Activated naive CD8-positive, alpha-beta T cell treated with anti-CD3 and anti-CD28 coated beads, Interleukin-2, amount 10 ng/mL, durations not matched to agents 7 days and 5 days (primary cell): Measurements from ENCODE around the gene ATP5F1E. TPM values are rescaled to one million over a fixed set of nuclear protein-coding genes. Genes with fewer than 3 reads are reported as not detected.

Experiments used
- ATAC-seq: fragments of 150-1000 bp; cut with Tn5 transposase; one replicate; pipeline ENCODE4 v1.10.0; 2021; ENCODE audit warnings: low read depth, moderate library complexity
- POLR2A ChIA-PET: fragments of 350-600 bp; sonication (Branson Sonifier 250); formaldehyde crosslinking; loops from one replicate; lab custom pipeline; 2021; ENCODE audit warnings: antibody characterized with exemption; lab: Charles Lee
- DNase-seq: peaks from one replicate; pipeline ENCODE4 v3.0.0; 2021
- H3K27ac Mint-ChIP-seq: one replicate; pipeline ENCODE4 v1.8.0; 2022; ENCODE audit warnings: mild to moderate bottlenecking, mixed read lengths
- H3K27me3 Mint-ChIP-seq: one replicate; pipeline ENCODE4 v1.8.0; 2022; ENCODE audit warnings: mild to moderate bottlenecking, moderate library complexity, mixed read lengths
- H3K36me3 Mint-ChIP-seq: one replicate; pipeline ENCODE4 v1.8.0; 2021; ENCODE audit warnings: mild to moderate bottlenecking, mixed read lengths
- H3K4me1 Mint-ChIP-seq: one replicate; pipeline ENCODE4 v1.8.0; 2021; ENCODE audit warnings: mixed read lengths
- H3K4me3 Mint-ChIP-seq: one replicate; pipeline ENCODE4 v1.8.0; 2022; ENCODE audit warnings: mild to moderate bottlenecking, moderate library complexity, mixed read lengths
- H3K9me3 Mint-ChIP-seq: one replicate; pipeline ENCODE4 v1.8.0; 2021; ENCODE audit warnings: mixed read lengths
- total RNA-seq, 2 experiments: library from RNA; stranded (reverse); gene quantifications; one replicate each; pipeline ENCODE4 v1.2.3, GENCODE V29; 2021

Gene ATP5F1E
- total RNA-seq, 2 experiments from 2014 or later, result 81.1 to 87.3 TPM

DNA sequence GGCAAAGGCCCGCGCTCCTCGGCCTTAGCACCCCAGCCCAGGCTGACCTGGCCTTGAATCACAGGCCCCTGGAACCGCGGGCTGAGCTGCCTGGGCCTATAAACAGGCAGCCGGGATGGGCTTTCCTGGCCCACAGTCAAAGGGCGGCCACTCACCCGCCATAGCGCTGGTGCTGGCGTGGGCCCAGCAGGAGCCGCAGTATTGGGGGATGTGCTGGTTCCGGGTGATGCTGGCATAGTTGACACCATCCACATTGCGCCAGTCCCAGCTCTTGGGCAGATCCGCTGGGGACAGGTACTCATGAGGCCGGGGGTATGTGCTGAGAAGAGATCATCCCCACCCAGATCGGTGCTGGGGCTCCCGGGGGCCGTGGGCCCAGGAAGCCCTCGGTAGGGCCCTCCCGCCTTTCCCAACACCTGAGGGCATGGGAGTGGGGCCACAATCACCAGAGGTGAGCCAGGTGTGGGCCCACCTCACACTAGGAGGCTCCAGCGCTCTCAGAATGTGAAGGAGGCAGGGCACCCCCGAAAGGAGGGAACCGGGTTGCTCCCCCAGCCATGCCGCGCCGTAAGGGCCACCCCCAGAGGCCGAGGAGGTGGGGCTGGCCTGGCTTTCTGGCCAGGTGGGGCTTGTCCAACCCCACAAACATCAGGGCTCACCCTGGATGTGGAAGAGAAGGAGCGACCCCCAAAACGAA, 25.8 kb downstream of the ATP5F1E start:
- Mint-ChIP-seq H3K27me3 (no peaks in the 10 kb centered on the region), H3K9me3 (no peaks in the 10 kb centered on the region), H3K27ac (peak overlapping the region; percentile 68), H3K4me1 (peaks cover 41% of the 10 kb centered on the region), H3K4me3 (peak overlapping the region; percentile 89), H3K36me3 (peaks cover 6% of the 10 kb centered on the region)
- DNase-seq, result no peak
- ATAC-seq, result peak; percentile 16
- POLR2A ChIA-PET, result interaction anchor here (1.4 to 2.5 kb wide), 2 partner anchors 26 to 117 kb away, joined by 4 to 14 read pairs; partner anchors contain the start of gene ATP5F1E

DNA sequence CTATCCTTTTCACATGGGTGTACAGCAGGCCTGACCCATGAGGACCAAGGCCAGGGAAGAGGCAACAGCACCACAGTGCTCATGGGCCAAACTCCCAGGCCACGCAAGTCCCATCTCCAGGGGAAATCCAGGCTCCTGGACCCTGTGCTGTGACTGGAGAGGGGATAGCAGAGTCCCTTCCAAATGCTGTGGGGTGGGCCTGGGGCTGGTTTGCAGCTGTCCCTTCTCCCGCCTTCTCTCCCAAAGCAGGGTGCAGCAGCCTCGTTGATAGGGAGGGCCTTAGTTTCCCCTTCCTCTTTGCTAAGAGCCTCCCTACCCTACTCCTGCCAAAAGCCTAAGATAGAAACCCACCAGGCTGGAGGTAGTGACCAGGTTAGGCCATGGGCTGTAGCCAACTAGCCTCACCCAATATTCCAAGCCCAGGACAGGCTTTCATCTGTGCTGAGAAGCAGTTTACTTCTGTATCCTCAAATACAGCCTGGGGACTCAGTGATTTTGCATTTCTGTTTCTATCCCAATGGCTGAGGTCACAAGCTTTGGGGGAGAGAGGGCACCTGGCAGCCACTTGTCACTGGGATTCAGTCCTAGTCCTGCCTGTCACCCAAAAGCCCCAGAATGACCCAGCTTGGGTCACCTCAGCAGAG, 26.5 kb downstream of the ATP5F1E start:
- ATAC-seq, result no peak

DNA sequence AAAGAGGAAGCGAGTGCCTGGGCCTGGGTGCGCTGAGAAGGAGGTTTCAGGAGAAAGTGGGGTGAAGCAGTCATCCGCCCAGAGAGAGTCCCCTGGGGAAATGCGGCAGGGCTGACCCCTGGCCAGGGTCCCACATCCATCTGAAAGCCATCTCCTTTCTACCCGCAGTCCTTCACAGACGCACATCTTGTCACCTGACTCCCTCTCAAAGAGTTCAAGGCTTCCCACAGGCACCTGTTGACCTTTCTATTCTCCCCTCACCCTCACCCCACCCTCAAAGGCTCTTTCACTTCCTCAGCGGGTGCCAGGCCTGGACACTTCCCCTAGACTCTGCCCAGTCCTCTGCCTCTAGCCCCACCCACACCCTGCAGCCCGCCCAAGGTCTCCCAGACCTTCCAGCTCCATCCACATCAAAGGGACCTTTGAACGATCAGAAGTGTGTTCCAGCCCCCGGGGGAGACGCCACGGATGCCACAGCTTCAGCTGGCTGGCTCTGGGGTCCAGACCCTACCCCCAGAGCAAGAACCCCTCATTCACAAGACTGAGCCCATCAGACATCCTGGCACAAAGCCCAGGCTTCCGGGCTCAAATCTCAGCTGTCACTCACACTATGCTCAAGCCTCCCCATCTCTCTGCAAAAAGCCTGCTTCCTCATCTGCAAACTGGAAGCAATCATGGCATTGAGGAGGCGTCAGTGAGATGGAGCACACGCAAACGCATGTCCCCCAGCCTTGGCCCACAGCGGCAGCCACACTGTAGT, 27.2 kb downstream of the ATP5F1E start:
- ATAC-seq (peak; percentile 66), DNase-seq (peak; percentile 56)
- H3K27me3 Mint-ChIP-seq, result no peaks in the 10 kb centered on the region

More for the DNA sequence above, 26.5 kb downstream of the ATP5F1E start:
- POLR2A ChIA-PET, result interaction anchor here (0.8 to 2.5 kb wide), 5 partner anchors 18 to 117 kb away, joined by 3 to 14 read pairs (median 4); partner anchors contain the start of gene ATP5F1E
- Mint-ChIP-seq H3K36me3 (peaks cover 6% of the 10 kb centered on the region), H3K9me3 (no peaks in the 10 kb centered on the region), H3K4me1 (peaks cover 34% of the 10 kb centered on the region), H3K27ac (peak overlapping the region; percentile 95), H3K4me3 (peak overlapping the region; percentile 89), H3K27me3 (no peaks in the 10 kb centered on the region)
- DNase-seq, result no peak

DNA sequence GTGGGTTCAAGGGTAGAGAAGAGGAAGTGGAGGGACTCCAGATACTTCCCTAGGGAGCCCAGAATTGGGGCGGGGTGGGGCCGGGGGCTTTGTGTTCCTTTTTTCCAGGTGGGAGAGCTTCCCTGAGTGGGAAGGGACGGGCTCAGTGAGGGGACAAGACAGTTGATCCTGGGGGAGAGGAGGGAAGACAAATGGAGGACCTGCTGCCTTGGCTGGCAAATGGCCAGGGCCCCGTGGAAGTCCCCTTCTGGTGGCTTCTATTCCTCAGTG, 27.7 kb downstream of the ATP5F1E start:
- Mint-ChIP-seq H3K9me3 (no peaks in the 10 kb centered on the region), H3K27ac (peak overlapping the region; percentile 95), H3K4me3 (peak overlapping the region; percentile 89), H3K36me3 (peaks cover 6% of the 10 kb centered on the region), H3K27me3 (no peaks in the 10 kb centered on the region), H3K4me1 (peaks cover 29% of the 10 kb centered on the region)
- ATAC-seq, result no peak
- POLR2A ChIA-PET, result interaction anchor here (1.1 to 2.5 kb wide), 3 partner anchors 23 to 113 kb away, joined by 3 to 14 read pairs (median 6); partner anchors contain the start of gene ATP5F1E
- no peak for DNase-seq

More for the DNA sequence above, 27.2 kb downstream of the ATP5F1E start:
- peaks cover 29% of the 10 kb centered on the region for H3K4me1 Mint-ChIP-seq
- H3K9me3 Mint-ChIP-seq, result no peaks in the 10 kb centered on the region
- peak overlapping the region; percentile 89 for H3K4me3 Mint-ChIP-seq
- POLR2A ChIA-PET, result interaction anchor here (0.8 to 2.5 kb wide), 4 partner anchors 18 to 114 kb away, joined by 3 to 14 read pairs (median 4); partner anchors contain the start of gene ATP5F1E
- H3K36me3 Mint-ChIP-seq, result peaks cover 6% of the 10 kb centered on the region
- H3K27ac Mint-ChIP-seq, result peak overlapping the region; percentile 95

DNA sequence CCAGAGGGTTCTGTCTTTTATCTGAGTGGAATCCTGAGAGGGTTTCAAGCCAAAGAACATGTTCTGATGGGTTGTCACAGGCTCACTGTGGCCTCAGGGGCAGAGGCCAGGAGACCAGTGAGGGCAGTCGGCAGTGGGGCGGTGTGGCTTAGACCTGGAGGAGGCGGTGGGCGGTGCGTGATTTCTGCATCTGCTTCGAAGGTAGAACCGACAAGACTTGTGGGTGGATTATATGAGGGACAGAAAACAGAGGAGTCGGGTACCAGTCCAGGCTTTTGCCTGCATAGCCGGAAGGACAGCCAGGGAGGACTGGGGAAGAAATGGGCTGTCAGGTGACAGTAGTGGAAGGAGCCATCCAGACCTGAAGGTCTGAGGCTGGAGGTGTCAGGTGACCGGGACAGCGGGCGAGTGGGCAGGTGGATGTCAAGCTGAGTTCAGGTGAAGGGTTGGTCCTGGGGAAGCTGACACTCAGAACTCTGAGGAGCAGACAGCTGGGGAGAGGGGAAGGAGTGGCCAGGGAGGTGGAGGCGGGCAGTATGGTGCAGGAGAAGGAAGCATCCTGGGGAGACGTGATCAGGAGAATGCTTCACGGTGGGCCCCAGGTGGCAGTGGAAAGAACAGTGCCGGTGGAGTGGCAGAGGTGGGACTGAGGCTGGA, 28.2 kb downstream of the ATP5F1E start:
- no peaks in the 10 kb centered on the region for H3K27me3 Mint-ChIP-seq
- DNase-seq (no peak), ATAC-seq (no peak)
- POLR2A ChIA-PET, result no interaction called here
- peaks cover 6% of the 10 kb centered on the region for H3K36me3 Mint-ChIP-seq
- peak overlapping the region; percentile 95 for H3K27ac Mint-ChIP-seq
- H3K4me1 Mint-ChIP-seq, result peaks cover 29% of the 10 kb centered on the region
- peak overlapping the region; percentile 89 for H3K4me3 Mint-ChIP-seq
- H3K9me3 Mint-ChIP-seq, result no peaks in the 10 kb centered on the region

DNA sequence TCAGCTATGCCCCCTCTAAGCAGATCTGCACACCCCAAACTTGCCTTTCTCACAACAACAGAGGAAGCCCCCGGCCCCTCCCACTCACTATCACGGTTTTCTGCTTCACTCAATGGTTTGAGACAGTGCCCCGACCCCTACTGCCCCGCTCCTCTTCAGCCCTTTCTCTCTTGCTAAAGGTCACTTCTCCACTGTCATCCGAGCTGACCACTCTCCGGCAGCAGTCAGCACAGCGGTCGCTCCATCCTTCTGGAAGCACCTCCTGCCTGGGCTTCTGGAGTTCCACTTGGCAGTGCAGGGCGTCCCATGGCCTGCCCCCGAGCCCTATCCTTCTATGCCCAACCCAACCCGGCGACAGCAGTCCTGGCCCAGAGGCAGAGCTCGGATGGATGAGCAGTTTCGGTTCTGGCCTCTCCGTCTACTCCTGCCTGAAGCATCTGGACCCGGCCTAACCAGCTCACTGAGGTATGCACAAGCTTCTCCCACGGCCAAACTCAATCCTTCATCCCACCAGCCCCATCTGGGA, 29.2 kb downstream of the ATP5F1E start:
- Mint-ChIP-seq H3K36me3 (peaks cover 6% of the 10 kb centered on the region), H3K27ac (peak overlapping the region; percentile 7), H3K27me3 (no peaks in the 10 kb centered on the region), H3K9me3 (no peaks in the 10 kb centered on the region), H3K4me3 (peak overlapping the region; percentile 3), H3K4me1 (peaks cover 29% of the 10 kb centered on the region)
- POLR2A ChIA-PET, result interaction anchor here (2.1 kb wide), 1 partner anchor 10 kb away, joined by 4 read pairs; no protein-coding TSS in a partner anchor
- ATAC-seq, result no peak
- DNase-seq, result no peak

DNA sequence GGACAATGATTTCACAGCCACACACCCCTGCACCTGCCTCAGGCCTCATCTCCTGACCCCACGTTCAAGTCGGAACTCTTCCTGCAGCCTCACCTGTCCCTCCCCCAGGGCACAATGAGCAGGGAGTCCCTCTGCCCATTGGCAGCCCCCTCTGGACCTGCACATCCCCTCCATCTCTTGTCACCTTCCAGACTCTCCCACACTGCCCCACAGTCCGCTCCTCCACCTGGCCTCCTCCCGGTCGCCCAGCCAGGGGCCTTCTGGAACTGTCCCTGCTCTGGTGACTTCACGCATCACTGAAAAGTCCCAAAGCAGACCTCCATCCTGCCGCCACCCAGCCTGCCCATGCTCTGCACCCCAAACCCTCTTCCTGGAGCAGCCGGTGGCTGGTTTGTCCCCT, 29.7 kb downstream of the ATP5F1E start:
- Mint-ChIP-seq H3K36me3 (peaks cover 9% of the 10 kb centered on the region), H3K27me3 (no peaks in the 10 kb centered on the region), H3K4me1 (peaks cover 29% of the 10 kb centered on the region), H3K27ac (peak overlapping the region; percentile 7), H3K4me3 (no peak overlapping the region), H3K9me3 (no peaks in the 10 kb centered on the region)
- ATAC-seq, result no peak
- POLR2A ChIA-PET, result interaction anchor here (2.1 kb wide), 1 partner anchor 9 kb away, joined by 4 read pairs; no protein-coding TSS in a partner anchor
- no peak for DNase-seq

DNA sequence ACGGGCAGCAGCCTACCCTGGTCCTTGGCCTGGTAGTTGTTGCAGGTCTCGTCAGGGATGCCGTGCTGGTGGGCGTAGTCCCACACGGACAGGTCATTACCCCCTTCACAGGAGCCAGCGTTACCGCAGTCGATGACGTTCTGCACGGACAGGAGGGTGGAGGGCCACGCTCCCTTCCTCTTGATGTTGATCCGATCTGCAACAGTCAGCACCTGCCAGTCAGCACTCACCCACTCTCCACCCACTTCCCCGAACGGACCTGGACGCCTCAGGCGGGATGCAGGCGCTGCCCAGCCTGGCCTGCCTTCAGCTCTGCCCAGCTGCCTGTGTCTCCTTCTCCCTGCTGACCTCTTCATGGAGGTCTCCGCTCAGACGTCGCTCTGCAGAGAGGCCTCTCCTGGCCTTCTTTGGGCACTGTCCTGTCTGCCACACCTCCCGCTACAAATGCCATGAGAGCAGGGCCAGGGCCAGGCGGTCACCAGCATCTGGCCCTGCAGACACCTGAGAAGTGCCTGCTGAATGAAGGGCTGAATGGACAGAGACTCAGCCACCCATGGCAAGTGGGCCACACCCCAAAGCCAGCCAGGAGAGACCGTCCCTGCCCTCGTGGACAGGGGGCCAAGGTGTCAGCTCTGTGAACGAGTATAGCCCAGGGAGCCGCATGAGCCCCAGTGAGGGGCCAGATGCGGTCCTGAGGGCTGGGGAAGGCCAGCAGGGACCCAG, 30.5 kb downstream of the ATP5F1E start:
- DNase-seq (no peak), ATAC-seq (no peak)
- Mint-ChIP-seq H3K27ac (no peak overlapping the region), H3K4me1 (peaks cover 29% of the 10 kb centered on the region), H3K9me3 (no peaks in the 10 kb centered on the region), H3K27me3 (no peaks in the 10 kb centered on the region), H3K4me3 (no peak overlapping the region), H3K36me3 (peaks cover 13% of the 10 kb centered on the region)
- POLR2A ChIA-PET, result interaction anchor here (2.1 kb wide), 1 partner anchor 8 kb away, joined by 4 read pairs; no protein-coding TSS in a partner anchor

DNA sequence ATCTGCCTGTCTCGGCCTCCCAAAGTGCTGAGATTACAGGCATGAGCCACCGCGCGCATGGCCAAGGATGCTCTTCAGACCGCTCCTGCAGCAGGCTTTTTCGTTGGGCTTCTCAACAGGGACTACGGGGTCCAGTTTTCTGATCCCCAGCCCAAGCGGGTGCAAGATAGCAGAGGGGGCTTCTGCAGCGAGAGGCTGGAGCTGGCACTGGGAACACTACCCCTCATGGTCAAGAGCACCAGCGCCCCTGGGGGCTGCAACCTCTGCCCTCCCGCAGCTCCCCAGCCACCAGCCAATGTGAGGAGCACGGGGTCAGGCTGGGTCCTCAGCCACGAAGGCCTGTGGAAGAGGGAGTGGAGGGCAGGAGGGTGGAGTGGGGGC, 31.1 kb downstream of the ATP5F1E start:
- Mint-ChIP-seq H3K4me1 (peaks cover 29% of the 10 kb centered on the region), H3K27ac (no peak overlapping the region), H3K27me3 (no peaks in the 10 kb centered on the region), H3K4me3 (no peak overlapping the region), H3K9me3 (no peaks in the 10 kb centered on the region), H3K36me3 (peaks cover 16% of the 10 kb centered on the region)
- no peak for DNase-seq
- ATAC-seq, result no peak
- POLR2A ChIA-PET, result interaction anchor here (0.6 kb wide), 1 partner anchor 17 kb away, joined by 3 read pairs; no protein-coding TSS in a partner anchor

DNA sequence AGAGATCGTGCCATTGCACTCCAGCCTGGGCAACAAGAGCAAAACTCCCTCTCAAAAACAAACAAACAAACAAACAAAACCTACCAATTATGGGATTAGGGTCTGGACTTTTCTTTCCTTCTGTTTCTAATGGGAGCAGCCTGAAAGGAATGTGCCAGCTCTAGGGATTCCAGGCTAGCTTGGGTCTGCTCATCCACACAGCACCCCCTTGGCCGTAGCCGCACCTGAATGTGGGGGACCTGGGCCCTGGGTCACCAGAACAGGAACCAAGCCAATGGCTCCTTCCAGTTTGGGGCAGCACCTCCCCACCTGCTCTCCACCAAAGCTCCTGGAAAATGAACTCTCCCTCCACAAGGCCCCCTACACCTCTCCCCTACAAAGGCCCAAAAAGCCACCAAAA, 31.8 kb downstream of the ATP5F1E start:
- Mint-ChIP-seq H3K36me3 (peaks cover 22% of the 10 kb centered on the region), H3K27ac (no peak overlapping the region), H3K27me3 (no peaks in the 10 kb centered on the region), H3K9me3 (no peaks in the 10 kb centered on the region), H3K4me3 (no peak overlapping the region), H3K4me1 (peaks cover 28% of the 10 kb centered on the region)
- POLR2A ChIA-PET, result interaction anchor here (0.6 to 0.9 kb wide), 3 partner anchors 18 to 341 kb away, joined by 3 to 4 read pairs (median 3); partner anchors contain the start of gene ATP5F1E
- ATAC-seq (no peak), DNase-seq (no peak)

DNA sequence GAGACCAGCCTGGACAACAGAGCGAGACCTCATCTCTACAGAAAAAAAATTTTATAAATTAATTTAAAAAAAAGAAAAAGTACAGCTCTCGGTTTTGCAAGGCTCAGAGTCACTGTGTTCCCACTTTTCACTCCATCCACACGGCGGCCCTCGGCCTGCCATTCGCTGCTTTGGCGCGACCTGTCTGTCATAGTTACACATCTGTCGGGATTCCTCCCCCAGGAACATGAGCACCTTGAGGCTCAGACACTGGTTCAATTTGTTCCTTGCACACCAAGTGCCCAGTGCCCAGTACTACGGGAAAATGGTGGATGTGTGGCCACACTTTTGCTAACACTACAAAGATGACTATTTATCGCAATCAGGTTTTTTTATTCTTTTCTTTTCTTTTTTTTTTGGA, 33.5 kb downstream of the ATP5F1E start:
- H3K9me3 Mint-ChIP-seq, result no peaks in the 10 kb centered on the region
- no peaks in the 10 kb centered on the region for H3K27me3 Mint-ChIP-seq
- ATAC-seq (no peak), DNase-seq (no peak)
- H3K27ac Mint-ChIP-seq, result no peak overlapping the region
- peaks cover 11% of the 10 kb centered on the region for H3K4me1 Mint-ChIP-seq
- peaks cover 20% of the 10 kb centered on the region for H3K36me3 Mint-ChIP-seq
- POLR2A ChIA-PET, result no interaction called here
- no peak overlapping the region for H3K4me3 Mint-ChIP-seq

DNA sequence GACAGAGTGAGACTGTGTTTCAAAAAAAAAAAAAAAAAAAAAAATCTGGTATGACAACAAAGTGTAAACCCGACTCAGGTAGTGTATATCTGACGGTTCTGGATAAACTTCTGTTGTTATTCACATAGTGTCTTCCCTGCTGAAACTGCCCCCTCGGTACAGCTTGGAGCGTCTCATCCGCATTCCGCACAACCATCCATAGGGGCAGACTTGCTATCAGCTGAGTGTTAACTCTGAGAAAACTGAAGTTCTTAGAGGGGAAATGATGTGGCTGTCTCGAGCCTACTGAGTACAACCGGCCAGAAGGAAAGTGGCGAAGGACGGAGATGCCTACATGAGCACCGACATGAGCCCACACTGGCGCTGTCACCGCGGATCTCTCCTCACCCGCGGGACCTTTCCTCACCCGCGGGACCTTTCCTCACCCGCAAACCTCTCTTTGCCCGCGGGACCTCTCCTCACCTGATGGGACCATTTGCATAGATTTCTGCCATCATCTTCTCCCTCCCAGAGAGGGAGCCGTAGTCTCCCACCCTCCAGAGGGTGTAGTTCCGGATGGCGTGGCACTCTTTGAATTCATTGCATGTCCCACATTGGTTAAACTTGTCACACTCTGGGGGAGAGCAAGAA, 34.9 kb downstream of the ATP5F1E start:
- Mint-ChIP-seq H3K27me3 (no peaks in the 10 kb centered on the region), H3K4me1 (no peaks in the 10 kb centered on the region), H3K36me3 (peaks cover 26% of the 10 kb centered on the region), H3K27ac (no peak overlapping the region), H3K4me3 (no peak overlapping the region), H3K9me3 (no peaks in the 10 kb centered on the region)
- DNase-seq (no peak), ATAC-seq (no peak)
- POLR2A ChIA-PET, result no interaction called here
